ENCODE measurements around the gene MAP2K7.
A peak's percentile ranks its signal among the peaks of the same experiment; 100 is the strongest.

Gene MAP2K7

GRCh38 chr19:7918615-7919421 is 15.1 kb downstream of the MAP2K7 start:
- no peak for DNase-seq (ENCODE audit: low read depth, low spot score)

DNA sequence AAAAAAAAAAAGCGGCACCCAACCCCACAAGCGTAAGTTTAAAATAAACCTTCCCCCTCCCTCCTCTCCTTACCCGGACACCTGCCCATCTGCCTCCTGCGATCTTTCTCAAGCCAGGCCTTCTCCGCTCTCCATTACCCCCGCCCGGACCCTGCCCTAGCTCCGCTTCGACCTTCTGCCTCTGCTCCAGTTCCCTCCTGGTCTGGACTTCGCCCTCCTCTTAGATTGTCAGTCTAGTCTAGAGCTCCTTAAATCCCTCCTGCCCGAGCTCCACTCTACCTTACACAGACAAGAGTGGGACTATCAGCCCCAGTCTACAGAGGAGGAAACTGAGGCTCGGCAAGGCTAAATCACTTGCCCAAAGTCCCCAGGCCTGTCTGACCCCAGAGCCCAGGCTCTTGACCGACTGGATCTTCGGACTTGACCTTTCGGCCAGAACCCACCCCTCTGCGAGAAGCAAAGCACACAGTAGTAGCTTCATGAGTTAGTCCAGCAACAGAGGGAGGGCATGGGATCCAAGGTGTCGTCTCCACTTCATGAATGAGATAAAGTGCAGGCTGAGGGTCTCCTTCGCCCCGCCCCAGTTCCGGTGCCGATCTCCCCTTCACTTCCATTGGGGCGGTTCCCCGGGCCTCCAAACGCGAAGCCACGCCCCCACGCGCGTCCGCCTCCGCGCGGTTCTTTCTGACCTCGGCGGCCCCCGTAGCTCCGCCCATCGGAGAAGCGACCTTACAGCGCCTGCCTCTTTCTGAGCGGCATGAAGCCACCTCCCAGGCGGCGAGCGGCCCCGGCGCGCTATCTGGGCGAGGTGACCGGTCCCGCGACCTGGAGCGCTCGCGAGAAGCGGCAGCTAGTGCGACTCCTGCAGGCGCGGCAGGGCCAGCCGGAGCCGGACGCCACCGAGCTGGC is 16.2 kb downstream of the MAP2K7 start, which contains the start of gene SNAPC2:
SNAPC2 (plus strand) TSS at position 729 of the 909 bp plus-strand sequence; CDS start at position 758, 29 bp downstream.
- DNase-seq (ENCODE audit: low read depth, low spot score) = peak; percentile 98

- DNase-seq (ENCODE audit: low read depth, low spot score) = peak; percentile 99
These were observed 17.0 kb downstream of the MAP2K7 start for GRCh38 chr19:7920519-7921301.

DNA sequence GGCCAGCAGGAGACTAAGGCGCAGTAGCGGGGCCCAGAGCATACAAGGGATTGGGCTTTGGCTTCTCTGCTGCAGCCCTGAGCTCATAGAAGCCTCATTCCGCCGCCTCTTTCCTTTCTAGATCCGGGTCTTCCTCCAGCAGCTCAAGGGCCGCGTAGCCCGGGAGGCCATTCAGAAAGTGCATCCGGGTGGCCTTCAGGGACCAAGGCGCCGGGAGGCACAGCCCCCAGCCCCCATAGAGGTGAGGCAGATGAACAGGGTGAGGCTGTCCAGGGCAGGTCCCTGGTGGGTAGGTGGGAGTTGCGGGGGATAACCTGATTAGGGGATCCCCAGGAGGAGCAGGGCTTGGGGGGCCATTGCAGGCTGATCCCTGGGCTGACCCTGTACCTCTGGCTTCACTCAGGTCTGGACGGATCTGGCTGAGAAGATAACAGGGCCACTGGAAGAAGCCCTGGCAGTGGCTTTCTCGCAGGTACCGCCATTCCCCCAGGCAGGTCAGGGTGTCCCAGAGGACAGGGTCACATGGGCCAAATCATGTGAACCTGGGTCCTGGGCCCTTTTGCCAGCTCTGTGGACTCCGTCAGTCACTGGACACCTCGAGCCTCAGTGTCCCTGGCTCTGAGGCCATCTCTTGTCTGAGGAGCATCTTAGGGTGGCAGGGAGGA is 17.8 kb downstream of the MAP2K7 start:
- no peak for DNase-seq (ENCODE audit: low read depth, low spot score)

DNA sequence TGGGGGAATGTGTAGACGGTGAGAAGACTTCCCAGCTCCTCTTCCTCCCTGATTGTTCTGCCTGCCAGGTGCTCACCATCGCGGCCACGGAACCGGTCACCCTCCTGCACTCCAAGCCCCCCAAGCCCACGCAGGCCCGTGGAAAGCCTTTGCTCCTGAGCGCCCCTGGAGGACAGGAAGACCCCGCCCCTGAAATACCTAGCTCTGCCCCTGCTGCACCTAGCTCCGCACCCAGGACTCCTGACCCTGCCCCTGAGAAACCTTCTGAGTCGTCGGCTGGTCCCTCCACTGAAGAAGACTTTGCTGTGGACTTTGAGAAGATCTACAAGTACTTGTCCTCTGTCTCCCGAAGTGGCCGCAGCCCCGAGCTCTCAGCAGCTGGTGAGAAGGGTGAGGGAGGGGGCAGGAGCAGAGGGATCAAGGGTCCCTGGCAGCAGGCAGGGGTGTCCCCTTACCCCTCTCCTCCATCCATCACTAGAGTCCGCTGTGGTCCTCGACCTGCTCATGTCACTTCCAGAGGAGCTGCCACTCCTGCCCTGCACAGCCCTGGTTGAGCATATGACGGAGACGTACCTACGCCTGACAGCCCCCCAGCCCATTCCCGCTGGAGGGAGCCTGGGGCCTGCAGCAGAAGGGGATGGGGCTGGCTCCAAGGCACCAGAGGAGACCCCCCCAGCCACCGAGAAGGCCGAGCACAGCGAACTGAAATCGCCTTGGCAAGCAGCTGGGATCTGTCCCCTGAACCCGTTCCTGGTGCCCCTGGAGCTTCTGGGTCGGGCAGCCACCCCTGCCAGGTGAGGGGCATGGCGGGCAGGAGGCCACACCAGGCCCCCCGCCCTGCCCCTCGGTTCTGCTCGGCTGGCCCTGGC is 18.5 kb downstream of the MAP2K7 start:
- DNase-seq (ENCODE audit: low read depth, low spot score) = no peak

DNA sequence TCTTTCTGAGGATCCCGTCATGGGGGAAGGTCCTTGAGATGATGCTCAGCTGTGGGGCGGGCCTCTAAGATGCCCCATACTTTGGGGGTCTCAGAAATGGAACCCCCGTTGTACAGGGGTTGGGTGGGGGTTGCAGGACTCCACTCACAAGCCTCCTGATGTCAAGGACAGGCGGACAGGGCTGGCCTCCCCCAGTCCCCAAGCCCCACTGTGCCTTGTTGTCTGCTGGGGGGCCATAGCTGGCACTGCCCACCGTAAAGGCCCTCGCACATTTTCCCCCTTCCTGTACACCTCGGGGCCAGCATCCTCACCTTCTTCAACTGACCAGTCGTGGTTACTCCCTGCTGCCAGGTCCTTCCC is 19.1 kb downstream of the MAP2K7 start:
- no peak for DNase-seq (ENCODE audit: low read depth, low spot score)

- no peak for DNase-seq (ENCODE audit: low read depth, low spot score)
These were observed 19.9 kb downstream of the MAP2K7 start for GRCh38 chr19:7923295-7924191.

GRCh38 chr19:7924241-7924640 is 20.6 kb downstream of the MAP2K7 start:
- no peak for DNase-seq (ENCODE audit: low read depth, low spot score)

DNA sequence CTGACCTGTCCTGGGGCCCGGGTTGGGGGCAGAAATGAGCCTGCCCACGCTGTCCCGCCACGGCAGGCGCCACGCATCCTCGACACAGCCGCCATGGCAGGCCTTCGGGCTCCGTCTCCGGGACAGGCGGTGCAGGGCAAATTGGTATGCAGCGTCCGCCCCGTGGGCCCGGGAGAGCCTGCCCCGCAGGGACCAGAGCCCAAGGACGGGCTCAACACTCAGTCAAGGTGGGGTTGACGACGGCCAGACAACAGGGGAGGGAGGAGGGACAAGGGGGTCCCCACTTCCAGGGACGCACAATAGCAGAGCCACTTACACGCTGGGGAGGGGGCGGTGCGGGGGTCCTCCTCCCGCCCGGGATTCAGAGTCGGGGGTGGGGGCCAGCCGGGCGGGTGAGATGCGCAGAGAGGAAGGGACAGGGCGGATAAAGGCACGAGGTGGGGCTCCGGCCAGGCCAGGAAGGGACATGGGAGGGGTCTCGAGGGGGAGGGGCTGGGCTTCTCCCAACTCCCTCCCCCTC is 21.0 kb downstream of the MAP2K7 start:
- no peak for DNase-seq (ENCODE audit: low read depth, low spot score)

- peak; percentile 93 for DNase-seq (ENCODE audit: low read depth, low spot score)
These were observed 21.6 kb downstream of the MAP2K7 start for GRCh38 chr19:7925171-7925851.

- DNase-seq (ENCODE audit: low read depth, low spot score) = peak; percentile 83
These were observed 22.5 kb downstream of the MAP2K7 start, which contains the start of gene CTXN1 for GRCh38 chr19:7926021-7926726. CTXN1 (minus strand) TSS chr19:7926135; CDS start chr19:7925538, 597 bp downstream.

- DNase-seq (ENCODE audit: low read depth, low spot score) = no peak
These were observed 23.3 kb downstream of the MAP2K7 start for GRCh38 chr19:7926727-7927604.

DNA sequence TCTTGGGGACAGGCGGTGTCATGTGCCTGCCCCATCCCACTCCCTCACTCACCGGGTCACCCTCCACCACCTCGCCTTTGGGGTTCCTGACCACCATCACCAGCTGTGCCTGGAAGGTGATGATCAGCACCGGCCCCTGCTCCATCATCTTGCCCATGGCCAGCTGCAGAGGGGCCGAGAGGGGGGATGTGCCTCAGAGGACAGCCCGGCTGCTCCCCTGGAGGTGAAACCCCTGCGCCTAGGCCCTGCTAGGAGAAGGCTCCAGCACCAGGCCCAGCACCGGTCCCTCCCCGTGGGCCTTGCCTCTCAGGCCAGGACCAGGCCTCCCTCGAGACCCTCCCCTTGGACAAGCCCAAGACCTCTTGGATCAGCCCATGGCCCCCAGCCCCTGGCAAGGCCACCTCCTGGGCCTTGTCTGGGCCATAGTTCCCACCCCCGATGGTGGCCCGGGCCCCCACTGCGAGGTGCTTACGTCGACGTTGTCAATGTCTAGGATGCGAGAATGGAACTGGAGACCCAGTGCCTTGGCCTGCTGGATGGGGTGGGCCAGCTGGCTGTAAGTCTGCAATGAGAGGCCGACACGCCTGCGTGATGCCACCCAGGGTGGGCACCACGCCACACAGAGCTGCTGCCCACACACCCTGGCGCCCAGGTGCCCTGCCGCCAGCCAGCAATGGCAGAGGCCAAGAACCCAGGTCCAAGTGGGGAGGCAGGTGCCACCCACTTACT is 24.1 kb downstream of the MAP2K7 start:
- DNase-seq (ENCODE audit: low read depth, low spot score) = no peak

- no peak for DNase-seq (ENCODE audit: low read depth, low spot score)
These were observed 24.6 kb downstream of the MAP2K7 start for GRCh38 chr19:7928334-7928706.

GRCh38 chr19:7928741-7929701 is 25.3 kb downstream of the MAP2K7 start:
- peak; percentile 90 for DNase-seq (ENCODE audit: low read depth, low spot score)
